Activated CD4-positive, alpha-beta T cell treated with anti-CD3 and anti-CD28 coated beads for 48 hours (primary cell): ENCODE results near the gene BTNL9.
"Not testable (repeated sequence)": the region's sequence is repeated elsewhere in the genome, so short reads cannot be mapped to it uniquely, and the experiment has no call there.

ENCODE experiments used
- DNase-seq: peaks from one replicate; pipeline ENCODE4 v3.0.0-alpha.2; 2020

The BTNL9 gene

DNA sequence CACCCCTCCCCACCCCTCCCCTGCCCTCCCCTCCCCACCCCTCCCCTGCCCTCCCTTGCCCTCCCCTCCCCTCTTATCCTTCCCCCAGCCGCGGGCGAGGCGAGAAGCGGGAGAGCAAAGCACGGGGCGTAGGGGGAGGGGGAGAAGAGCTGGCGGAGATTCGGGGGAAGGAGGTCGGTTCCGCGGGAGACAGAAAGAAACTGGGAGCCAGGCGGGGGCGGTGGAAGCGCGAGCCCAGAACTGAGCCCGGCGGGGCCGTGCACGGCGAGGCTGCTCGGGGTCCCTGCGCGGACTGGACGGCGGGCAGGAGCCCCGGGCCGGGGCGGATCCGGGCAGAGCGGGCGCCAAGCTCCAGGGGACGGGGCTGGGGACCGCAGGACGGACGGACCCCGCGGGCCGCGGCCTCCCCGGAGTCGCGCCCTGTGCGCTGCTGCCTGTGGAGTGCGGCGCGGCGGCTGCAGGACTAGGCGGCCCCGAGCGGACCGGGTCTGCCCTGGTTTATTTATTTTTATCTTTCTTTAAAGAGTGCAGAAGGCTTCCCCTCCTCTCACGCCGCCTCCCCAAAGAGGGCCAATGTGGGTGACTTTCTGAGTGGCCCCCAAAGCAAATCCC, 61.1 kb downstream of the BTNL9 start:
- not testable (repeated sequence) for DNase-seq

DNA sequence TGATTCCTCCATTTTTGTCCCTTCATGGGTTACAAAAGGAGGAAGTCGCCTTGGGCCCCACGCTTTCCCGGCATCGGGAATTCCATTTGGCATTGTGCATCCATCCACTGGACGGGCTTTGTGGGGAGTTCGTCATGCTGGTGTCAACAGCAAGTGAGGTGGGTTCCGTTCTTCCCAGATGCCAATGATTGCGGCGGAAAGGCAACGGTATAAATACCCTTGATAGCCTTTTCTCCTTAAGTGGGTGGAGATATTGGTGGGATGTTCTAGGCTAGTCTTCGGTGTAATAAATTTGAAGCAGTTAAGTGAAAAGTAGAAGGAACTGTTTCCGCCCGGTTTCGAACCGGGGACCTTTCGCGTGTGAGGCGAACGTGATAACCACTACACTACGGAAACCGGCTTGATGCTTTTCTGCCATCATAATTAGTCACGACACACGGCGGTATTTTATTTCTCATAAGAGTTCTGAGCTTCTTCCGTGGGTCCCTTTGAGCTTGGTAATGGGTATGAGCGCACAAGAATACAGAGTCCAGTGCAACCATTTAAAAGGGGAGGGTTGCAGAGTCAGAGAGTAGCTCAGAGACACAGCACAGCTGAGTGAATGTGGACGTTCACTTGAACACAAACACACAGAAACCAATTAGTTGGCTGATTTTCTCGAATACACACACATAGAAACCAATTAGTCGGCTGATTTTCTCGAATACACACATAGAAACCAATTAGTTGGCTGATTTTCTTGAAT, 62.0 kb downstream of the BTNL9 start:
- not testable (repeated sequence) for DNase-seq

- DNase-seq = not testable (repeated sequence)
Observed at GRCh38 chr5:181104259-181104568, 64.1 kb downstream of the BTNL9 start.

GRCh38 chr5:181104606-181105390, 64.7 kb downstream of the BTNL9 start:
- DNase-seq = not testable (repeated sequence)

- DNase-seq = no peak
Observed at GRCh38 chr5:181105391-181106025, 65.4 kb downstream of the BTNL9 start.

DNA sequence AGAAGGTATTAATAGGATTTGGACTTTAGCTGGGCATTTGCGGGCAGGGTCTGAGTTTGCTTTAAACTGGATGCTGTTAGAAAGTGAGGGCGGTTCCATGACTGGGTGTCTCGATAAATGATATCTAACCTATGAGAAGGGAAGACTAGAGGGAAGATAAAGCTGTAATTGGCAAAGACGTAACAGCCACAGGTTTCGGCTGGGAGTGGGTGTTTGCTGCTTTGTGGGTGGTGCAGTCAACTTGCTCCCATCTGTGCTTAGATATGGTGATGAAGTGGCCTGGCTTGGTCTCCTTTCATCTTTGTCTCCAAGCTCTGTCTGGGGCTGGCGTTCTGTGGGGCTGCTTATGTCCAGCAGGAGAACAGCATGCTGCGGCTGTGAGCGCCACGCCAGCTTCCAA, 67.6 kb downstream of the BTNL9 start:
- no peak for DNase-seq

GRCh38 chr5:181108578-181109165, 68.6 kb downstream of the BTNL9 start:
- no peak for DNase-seq

DNA sequence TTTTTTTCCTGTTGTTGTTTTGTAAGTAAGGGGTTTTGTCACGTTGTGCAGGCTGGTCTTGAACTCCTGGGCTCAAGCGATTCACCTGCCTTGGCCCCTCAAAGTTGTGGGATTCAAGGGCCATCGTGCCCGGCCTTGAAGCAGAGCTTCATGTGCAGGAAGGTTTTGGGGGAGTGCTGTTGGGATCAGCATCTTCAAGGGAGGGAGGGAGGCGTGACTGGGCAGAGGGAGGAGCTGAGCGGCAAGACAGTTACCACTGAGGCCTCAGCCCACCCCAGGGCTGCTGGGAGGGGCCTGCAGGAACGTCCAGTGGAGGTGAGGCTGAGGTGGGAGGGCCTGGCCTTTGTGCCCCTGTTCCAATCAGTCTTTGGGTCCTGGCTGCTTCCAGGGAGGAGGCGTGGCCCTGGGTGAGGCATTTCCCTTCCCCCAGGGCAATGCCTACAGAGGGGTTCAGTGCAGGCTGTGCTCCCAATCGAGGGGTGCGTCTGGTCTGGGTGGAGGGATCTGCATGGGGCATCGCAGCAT, 69.5 kb downstream of the BTNL9 start:
- no peak for DNase-seq

DNA sequence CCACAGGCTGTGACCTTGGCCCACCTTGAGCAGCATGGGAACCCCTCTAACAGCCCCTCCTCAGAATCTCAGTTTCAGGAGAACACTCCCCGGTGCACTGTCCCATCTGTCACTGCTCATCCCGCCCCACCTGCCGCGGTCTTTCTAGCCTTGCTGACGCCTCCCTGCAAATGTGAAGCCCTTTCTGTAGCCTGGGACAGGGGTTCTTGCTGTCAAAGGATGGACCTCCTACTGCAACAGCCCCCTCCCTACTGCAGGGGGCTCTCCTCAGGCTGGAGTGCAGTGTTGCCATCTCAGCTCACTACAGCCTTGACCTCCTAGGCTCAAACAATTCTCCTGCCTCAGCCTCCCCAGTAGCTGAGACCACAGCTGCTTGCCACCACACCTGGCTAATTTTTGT, 70.9 kb downstream of the BTNL9 start:
- no peak for DNase-seq
